ENCODE results near the gene PEX14. TPM values are rescaled to one million over a fixed set of nuclear protein-coding genes. Genes with fewer than 3 reads are reported as not detected.

PEX14 gene
- total RNA-seq, 1 experiment from 2014 or later, result 21.5 TPM

- H3K27me3 ChIP-seq, result no peaks in the 10 kb centered on the region
- no peak for DNase-seq
- H3K4me3 ChIP-seq, result no peak overlapping the region
- no peaks in the 10 kb centered on the region for H3K36me3 ChIP-seq
- H3K9me3 ChIP-seq, result no peaks in the 10 kb centered on the region
Measured at GRCh38 chr1:10622910-10623685, 148.3 kb downstream of the PEX14 start.

GRCh38 chr1:10623686-10624145, 149.0 kb downstream of the PEX14 start:
- no peaks in the 10 kb centered on the region for H3K9me3 ChIP-seq
- no peak overlapping the region for H3K4me3 ChIP-seq
- DNase-seq, result no peak
- no peaks in the 10 kb centered on the region for H3K36me3 ChIP-seq
- H3K27me3 ChIP-seq, result no peaks in the 10 kb centered on the region

- no peaks in the 10 kb centered on the region for H3K27me3 ChIP-seq
- no peaks in the 10 kb centered on the region for H3K36me3 ChIP-seq
- no peaks in the 10 kb centered on the region for H3K9me3 ChIP-seq
- DNase-seq, result no peak
- H3K4me3 ChIP-seq, result no peak overlapping the region
Measured at GRCh38 chr1:10624256-10625050, 149.7 kb downstream of the PEX14 start.

- no peaks in the 10 kb centered on the region for H3K27me3 ChIP-seq
- no peaks in the 10 kb centered on the region for H3K9me3 ChIP-seq
- no peak for DNase-seq
- H3K36me3 ChIP-seq, result no peaks in the 10 kb centered on the region
- no peak overlapping the region for H3K4me3 ChIP-seq
Measured at GRCh38 chr1:10625076-10625475, 150.3 kb downstream of the PEX14 start.

- no peaks in the 10 kb centered on the region for H3K36me3 ChIP-seq
- H3K4me3 ChIP-seq, result no peak overlapping the region
- no peaks in the 10 kb centered on the region for H3K27me3 ChIP-seq
- H3K9me3 ChIP-seq, result no peaks in the 10 kb centered on the region
- DNase-seq, result no peak
Measured at GRCh38 chr1:10625554-10625953, 150.8 kb downstream of the PEX14 start.

- Histone ChIP-seq H3K9me3 (no peaks in the 10 kb centered on the region), H3K27me3 (no peaks in the 10 kb centered on the region), H3K4me3 (no peak overlapping the region), H3K36me3 (no peaks in the 10 kb centered on the region)
- no peak for DNase-seq
Measured at GRCh38 chr1:10626131-10626731, 151.5 kb downstream of the PEX14 start.

- DNase-seq, result no peak
- H3K4me3 ChIP-seq, result no peak overlapping the region
Measured at GRCh38 chr1:10626791-10627410, 152.2 kb downstream of the PEX14 start.

GRCh38 chr1:10628685-10629084, 153.9 kb downstream of the PEX14 start:
- Histone ChIP-seq H3K36me3 (no peaks in the 10 kb centered on the region; the same call in 1 of the 2 replicates), H3K9me3 (no peaks in the 10 kb centered on the region), H3K27me3 (no peaks in the 10 kb centered on the region), H3K4me3 (no peak overlapping the region)
- no peak for DNase-seq

More at GRCh38 chr1:10626791-10627410, 152.2 kb downstream of the PEX14 start:
- no peaks in the 10 kb centered on the region for H3K27me3 ChIP-seq
- no peaks in the 10 kb centered on the region for H3K36me3 ChIP-seq
- H3K9me3 ChIP-seq, result no peaks in the 10 kb centered on the region

- Histone ChIP-seq H3K9me3 (no peaks in the 10 kb centered on the region), H3K4me3 (no peak overlapping the region), H3K36me3 (peaks cover 3% of the 10 kb centered on the region; the same call in 1 of the 2 replicates), H3K27me3 (no peaks in the 10 kb centered on the region)
- no peak for DNase-seq
Measured at GRCh38 chr1:10629091-10629815, 154.5 kb downstream of the PEX14 start.

GRCh38 chr1:10629816-10630571, 155.2 kb downstream of the PEX14 start:
- Histone ChIP-seq H3K9me3 (no peaks in the 10 kb centered on the region), H3K36me3 (peaks cover 4% of the 10 kb centered on the region; the same call in 1 of the 2 replicates), H3K4me3 (no peak overlapping the region), H3K27me3 (no peaks in the 10 kb centered on the region)
- DNase-seq, result no peak

- H3K27me3 ChIP-seq, result no peaks in the 10 kb centered on the region
- H3K36me3 ChIP-seq, result peaks cover 4% of the 10 kb centered on the region; the same call in 1 of the 2 replicates
- no peak overlapping the region for H3K4me3 ChIP-seq
- DNase-seq, result no peak
- no peaks in the 10 kb centered on the region for H3K9me3 ChIP-seq
Measured at GRCh38 chr1:10630661-10631120, 155.9 kb downstream of the PEX14 start.

- H3K4me3 ChIP-seq, result no peak overlapping the region
- no peak for DNase-seq
- no peaks in the 10 kb centered on the region for H3K27me3 ChIP-seq
- peaks cover 4% of the 10 kb centered on the region; the same call in 1 of the 2 replicates for H3K36me3 ChIP-seq
- no peaks in the 10 kb centered on the region for H3K9me3 ChIP-seq
Measured at GRCh38 chr1:10631121-10631810, 156.5 kb downstream of the PEX14 start.

- H3K9me3 ChIP-seq, result no peaks in the 10 kb centered on the region
- no peak for DNase-seq
- no peaks in the 10 kb centered on the region for H3K27me3 ChIP-seq
Measured at GRCh38 chr1:10631811-10632593, 157.3 kb downstream of the PEX14 start.

GRCh38 chr1:10632691-10633090, 157.9 kb downstream of the PEX14 start:
- H3K36me3 ChIP-seq, result peaks cover 4% of the 10 kb centered on the region; the same call in 1 of the 2 replicates
- H3K27me3 ChIP-seq, result no peaks in the 10 kb centered on the region
- no peak overlapping the region for H3K4me3 ChIP-seq
- H3K9me3 ChIP-seq, result no peaks in the 10 kb centered on the region
- DNase-seq, result no peak

More at GRCh38 chr1:10631811-10632593, 157.3 kb downstream of the PEX14 start:
- H3K36me3 ChIP-seq, result peaks cover 4% of the 10 kb centered on the region; the same call in 1 of the 2 replicates
- no peak overlapping the region for H3K4me3 ChIP-seq

Data from MG63 (cell line).